GM19438 (cell line): ENCODE results near the gene ING4.
A peak's percentile ranks its signal among the peaks of the same experiment; 100 is the strongest.

Experiments
- ATAC-seq: cut with Tn5 transposase; IDR thresholded peaks from one replicate; pipeline ENCODE4 v1.9.1; 2021; ENCODE audit warnings: low read depth; ENCODE audit not compliant: unreplicated experiment

The ING4 gene

GRCh38 chr12:6640497-6640896 is 22.4 kb downstream of the ING4 start:
- no peak for ATAC-seq

DNA sequence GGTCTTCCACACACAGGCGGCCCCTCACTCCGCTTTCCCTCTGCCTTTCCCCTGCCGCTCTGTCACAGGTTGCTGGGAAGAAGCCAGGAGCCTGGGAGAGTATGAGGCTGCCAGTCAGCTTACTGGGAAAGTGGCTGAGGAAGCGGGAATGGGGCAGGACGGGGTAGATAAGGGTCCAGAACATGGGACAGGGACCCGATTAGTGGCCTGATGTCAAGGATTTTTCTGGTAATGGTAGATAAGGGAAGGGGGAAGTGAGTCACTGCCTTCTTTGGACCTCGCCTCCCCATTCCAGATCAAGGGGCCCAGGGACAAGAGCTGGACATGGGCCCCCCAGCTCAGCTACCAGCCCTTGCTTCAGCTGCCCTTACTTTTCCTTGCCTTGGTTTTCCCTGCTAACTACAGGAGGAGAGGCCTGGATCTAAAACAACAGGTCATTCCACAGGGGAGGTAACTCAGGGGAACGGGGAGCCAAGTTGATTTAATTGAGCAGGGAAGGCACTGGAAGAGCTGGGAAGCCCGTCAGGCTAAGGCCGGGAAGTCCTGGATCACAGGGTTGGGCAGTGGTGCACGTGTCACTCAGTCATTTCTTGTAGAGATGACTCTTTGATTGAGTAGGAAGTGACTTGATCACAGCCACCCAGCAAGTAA is 23.6 kb downstream of the ING4 start:
- no peak for ATAC-seq

DNA sequence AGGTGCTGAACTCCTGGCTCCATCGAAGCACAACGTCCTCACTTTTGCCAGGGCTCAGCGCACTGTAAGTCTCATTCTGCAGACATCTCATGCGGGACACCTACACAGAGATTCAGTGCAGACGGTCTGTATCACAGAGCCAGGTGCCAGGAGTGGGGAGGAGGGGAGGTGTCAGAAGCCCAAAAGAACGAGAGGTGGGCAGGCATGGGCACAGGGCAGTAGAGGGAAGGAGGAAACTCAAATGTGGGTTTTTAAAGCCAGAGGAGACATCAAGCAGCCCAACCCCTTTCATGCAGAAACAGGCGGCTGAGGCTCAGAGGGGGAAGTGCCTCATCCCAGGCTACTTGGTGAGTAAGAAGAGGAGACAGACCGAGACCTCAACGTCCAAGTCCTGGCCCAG is 24.6 kb downstream of the ING4 start:
- ATAC-seq: no peak

- ATAC-seq: peak; percentile 49
These were observed 26.9 kb downstream of the ING4 start, which contains the start of gene LPAR5 for GRCh38 chr12:6635856-6636531. Gene LPAR5, minus strand, starts transcription at chr12:6635959. Its CDS starts 14,711 bp downstream, at chr12:6621248.

DNA sequence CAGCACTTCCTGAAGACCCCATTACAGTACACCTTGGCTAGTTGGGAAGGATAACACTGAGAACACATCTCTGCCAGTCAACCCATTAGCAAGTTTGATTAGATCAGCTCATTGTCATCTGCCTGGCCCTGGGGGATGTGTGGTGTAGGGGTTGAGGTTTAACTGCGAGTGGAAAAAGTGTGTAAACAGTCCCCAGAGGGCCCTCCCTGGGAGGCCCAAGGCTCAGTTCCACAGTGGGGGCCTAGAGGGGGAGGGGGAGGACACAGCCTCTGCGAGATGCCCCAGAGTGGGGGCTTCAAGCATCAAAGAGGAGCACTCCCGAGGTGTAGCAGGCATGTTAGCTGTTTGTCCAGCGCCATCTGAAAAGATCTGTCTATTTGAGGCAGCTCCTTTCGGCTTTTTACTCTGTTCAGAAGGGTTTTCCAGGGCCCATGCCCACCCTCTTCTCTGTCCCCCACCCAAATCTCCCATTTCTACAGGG is 27.5 kb downstream of the ING4 start:
- ATAC-seq: peak; percentile 43

DNA sequence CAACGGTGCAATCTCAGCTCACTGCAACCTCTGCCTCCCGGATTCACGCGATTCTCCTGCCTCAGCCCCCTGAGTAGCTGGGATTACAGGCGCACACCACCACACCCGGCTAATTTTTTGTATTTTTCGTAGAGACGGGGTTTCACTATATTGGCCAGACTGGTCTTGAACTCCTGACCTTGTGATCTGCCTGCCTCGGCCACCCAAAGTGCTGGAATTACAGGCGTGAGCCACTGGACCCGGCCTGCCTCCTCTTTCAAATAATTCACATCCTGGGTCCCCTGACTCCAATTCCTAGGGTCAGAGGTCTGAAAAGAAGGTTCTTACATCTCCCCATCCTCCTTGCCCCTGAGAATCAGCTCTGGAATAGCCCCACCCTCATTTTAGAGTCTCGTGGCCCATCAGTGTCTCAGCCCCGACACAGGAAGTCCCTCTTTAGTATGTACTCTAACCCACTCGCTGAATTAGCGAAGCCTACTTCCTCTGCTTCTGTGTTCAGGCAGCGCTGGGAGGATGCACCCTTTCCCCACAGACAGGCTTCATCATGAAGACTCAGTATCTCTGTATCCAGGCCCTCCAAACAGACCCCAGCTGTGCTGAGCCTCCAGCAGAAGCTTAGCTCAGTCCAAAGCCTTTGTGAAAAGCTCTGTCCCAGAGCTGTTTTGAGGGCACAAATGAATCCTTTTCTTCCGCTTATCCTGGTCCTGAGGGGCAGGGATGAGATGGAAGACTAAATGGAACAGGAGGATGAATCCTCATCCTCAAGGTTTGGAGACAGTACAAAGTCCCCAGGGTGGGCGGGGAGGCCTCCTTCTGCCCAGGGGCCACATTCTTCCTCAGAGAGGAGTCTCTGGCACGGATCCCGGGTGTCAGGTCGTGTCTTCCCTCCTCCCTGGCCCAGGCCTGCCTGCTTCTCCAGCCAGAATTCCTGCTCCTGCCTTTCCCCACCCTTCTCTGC is 30.6 kb downstream of the ING4 start:
- ATAC-seq: peak; percentile 59

GRCh38 chr12:6631549-6631961 is 31.4 kb downstream of the ING4 start:
- ATAC-seq: no peak

GRCh38 chr12:6630736-6631135 is 32.2 kb downstream of the ING4 start:
- no peak for ATAC-seq

- no peak for ATAC-seq
These were observed 35.3 kb downstream of the ING4 start for GRCh38 chr12:6627616-6628015.

DNA sequence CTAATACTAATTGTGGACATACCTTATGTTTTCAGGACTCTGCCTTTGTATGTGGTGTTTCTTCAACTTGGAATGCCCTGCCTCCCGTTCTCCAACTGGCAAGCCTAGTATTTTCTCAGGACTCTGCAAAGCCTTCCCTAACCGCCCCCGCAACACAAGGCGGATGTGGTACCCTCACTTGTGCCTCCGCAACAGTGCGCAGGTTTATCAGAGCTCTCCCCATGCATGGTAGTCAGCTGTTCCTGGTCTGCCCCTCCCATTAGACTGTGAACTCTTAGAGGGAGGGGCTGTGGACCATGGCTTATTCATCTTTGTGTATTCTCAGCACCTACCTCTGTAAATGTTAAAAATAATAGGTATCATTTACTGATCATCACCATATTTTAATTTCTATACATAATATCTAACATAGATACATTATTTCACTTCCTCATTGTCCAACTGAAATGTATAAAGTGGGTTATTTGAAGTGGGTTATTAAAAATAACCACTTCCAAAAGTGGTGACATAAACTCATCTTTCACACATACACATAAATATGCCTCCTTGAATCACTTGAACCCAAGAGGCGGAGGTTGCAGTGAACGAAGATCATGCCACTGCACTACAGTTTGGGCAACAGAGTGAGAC is 36.1 kb downstream of the ING4 start:
- no peak for ATAC-seq

GRCh38 chr12:6620885-6621274 is 42.0 kb downstream of the ING4 start:
- no peak for ATAC-seq

DNA sequence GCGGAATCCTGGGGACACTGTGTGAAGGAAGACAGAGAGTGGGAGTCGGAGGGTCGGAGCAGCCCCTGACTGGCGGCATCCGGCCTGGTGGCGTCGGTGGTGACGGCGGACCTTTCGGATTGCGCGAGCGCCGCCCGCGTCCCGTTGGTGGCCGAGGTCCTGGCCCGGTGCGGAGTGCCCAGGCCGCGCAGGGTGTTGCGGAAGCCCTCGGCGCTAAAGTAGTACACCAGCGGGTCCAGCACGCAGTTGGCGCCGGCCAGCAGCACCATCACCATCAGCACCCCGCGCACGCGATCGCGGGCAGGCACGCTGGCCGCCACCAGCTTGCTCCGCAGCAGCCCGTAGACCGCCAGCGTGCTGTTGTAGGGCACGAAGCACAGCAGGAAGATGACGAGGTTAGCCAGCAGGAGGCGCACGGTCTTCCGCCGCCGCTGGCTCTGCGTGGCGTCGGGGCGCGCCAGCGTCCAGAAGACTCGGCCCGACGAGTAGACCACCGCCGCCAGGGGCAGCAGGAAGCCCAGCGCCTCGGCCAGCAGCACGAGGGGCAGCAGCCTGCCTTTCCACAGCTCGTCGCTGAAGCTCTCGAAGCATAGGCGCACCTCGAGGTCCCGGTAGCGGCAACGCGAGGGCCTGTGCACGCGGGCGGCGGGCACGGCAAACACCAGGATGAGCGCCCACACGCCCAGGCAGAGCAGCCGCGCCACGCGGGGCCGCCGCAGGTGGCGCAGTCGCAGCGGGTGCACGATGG is 42.6 kb downstream of the ING4 start:
- ATAC-seq: no peak

GRCh38 chr12:6618483-6619225 is 44.3 kb downstream of the ING4 start:
- ATAC-seq: no peak

DNA sequence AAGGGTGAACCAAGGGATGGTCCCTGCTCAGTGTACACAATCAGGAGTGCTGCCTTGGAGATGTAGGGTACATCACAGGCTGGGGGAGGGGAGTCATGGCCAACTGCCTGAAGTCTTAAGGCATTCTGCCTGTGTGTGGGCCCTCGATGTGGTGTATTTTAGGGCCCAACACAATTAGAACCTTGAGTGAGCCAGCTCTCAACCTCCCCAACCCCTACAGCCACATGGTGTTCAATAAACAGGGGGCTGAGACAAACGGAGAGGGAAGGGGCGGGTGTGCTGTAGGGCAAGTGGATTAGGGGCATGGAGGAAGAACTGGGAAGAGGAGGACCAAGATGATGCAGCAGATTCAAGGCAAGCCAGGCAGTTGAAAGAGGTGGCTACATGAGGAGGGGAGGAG is 47.1 kb downstream of the ING4 start:
- no peak for ATAC-seq

DNA sequence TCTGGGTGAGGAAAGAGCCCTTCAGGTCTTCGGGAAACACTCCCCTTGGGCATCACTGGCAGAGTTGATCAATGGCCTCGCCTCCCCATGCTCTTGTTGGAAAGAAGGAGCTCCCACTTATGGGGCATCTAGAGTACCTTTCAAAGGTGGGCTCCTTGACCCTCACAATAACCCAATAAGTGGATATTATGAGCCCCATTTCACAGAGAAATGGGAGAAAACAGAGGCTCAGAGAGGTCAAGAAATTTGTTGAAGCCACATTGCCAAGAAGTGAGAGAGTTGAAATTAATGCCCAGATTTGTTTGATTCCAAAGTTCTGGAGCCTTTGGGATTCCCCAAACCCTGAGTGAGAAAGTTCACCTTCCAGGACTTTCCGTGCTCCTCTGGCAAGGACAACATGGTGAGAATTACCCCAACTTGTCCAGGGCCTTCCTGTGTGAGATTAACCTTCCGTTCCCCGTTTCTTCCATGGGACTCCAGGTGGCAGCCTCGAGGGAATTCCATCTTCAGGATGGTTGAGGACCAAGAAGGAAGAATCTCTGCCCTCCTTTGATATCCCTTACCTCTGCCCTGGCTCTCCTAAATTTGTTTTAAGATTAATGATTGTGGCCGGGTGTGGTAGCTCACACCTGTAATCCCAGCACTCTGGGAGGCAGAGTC is 48.3 kb downstream of the ING4 start:
- no peak for ATAC-seq

GRCh38 chr12:6613776-6614512 is 49.0 kb downstream of the ING4 start:
- ATAC-seq: no peak

GRCh38 chr12:6613015-6613775 is 49.7 kb downstream of the ING4 start:
- no peak for ATAC-seq
